GM12878 (cell line): ENCODE measurements around the gene PUDP. TPM values are rescaled to one million over a fixed set of nuclear protein-coding genes. Genes with fewer than 3 reads are reported as not detected.

Source experiments
- ASH2L ChIP-seq: fragments of 300-600, 200-600 bp; sonication (generic); IDR thresholded peaks from 2 replicates; pipeline ENCODE4 v1.6.1; 2017; ENCODE audit warnings: low read depth, mild to moderate bottlenecking, borderline replicate concordance
- BMI1 ChIP-seq: fragments of 450-650 bp; IDR thresholded peaks from 2 replicates; pipeline ENCODE4 v1.6.1; 2016; ENCODE audit warnings: mild to moderate bottlenecking, moderate library complexity, borderline replicate concordance
- CBFB ChIP-seq: IDR thresholded peaks from 2 replicates; pipeline ENCODE4 v1.6.1; 2016; ENCODE audit warnings: antibody characterized with exemption, low read depth
- CUX1 ChIP-seq: IDR thresholded peaks from 2 replicates; pipeline ENCODE4 v1.6.1; 2012; ENCODE audit warnings: improper control_type of control experiment, low read depth, low read length; ENCODE audit not compliant: insufficient replicate concordance
- ELK1 ChIP-seq: IDR thresholded peaks from 2 replicates; pipeline ENCODE4 v1.6.1; 2012; ENCODE audit warnings: low read depth, low read length, improper control_type of control experiment
- ESRRA ChIP-seq: IDR thresholded peaks from 2 replicates; pipeline ENCODE4 v1.6.1; 2012; ENCODE audit warnings: mild to moderate bottlenecking, low read length, improper control_type of control experiment
- GATAD2B ChIP-seq: fragments of 450-650 bp; conservative IDR thresholded peaks from 2 replicates; pipeline ENCODE4 v1.6.1; 2017; ENCODE audit warnings: low read depth, mild to moderate bottlenecking, moderate library complexity
- JUNB ChIP-seq: IDR thresholded peaks from 2 replicates; pipeline ENCODE4 v1.6.1; 2016; ENCODE audit warnings: antibody characterized with exemption, mild to moderate bottlenecking
- KAT2A ChIP-seq: conservative IDR thresholded peaks from 2 replicates; pipeline ENCODE4 v1.6.1; 2011; ENCODE audit warnings: low read depth, low read length; ENCODE audit not compliant: control insufficient read depth
- KDM1A ChIP-seq: fragments of 200-600 bp; sonication (generic); IDR thresholded peaks from 2 replicates; pipeline ENCODE4 v1.6.1; 2016; ENCODE audit warnings: borderline replicate concordance
- NBN ChIP-seq: fragments of 450-650 bp; IDR thresholded peaks from 2 replicates; pipeline ENCODE4 v1.6.1; 2016
- NFYA ChIP-seq: IDR thresholded peaks from 2 replicates; pipeline ENCODE4 v1.6.1; 2011; ENCODE audit warnings: low read depth, mild to moderate bottlenecking, low read length, improper control_type of control experiment, borderline replicate concordance
- NRF1 ChIP-seq: conservative IDR thresholded peaks from 2 replicates; pipeline ENCODE4 v1.6.1; 2011; ENCODE audit warnings: mild to moderate bottlenecking, low read depth, low read length, improper control_type of control experiment
- PML ChIP-seq: IDR thresholded peaks from 2 replicates; pipeline ENCODE4 v1.6.1; 2012; ENCODE audit warnings: low read length, inconsistent platforms
- RB1 ChIP-seq: fragments of 450-650 bp; formaldehyde crosslinking; IDR thresholded peaks from 2 replicates; pipeline ENCODE4 v1.6.1; 2017; ENCODE audit warnings: mild to moderate bottlenecking, borderline replicate concordance
- RELA ChIP-seq: fragments of 450-650 bp; IDR thresholded peaks from 2 replicates; pipeline ENCODE4 v1.8.0; 2014; ENCODE audit warnings: borderline replicate concordance; ENCODE audit not compliant: partially characterized antibody
- SMAD5 ChIP-seq: IDR thresholded peaks from 2 replicates; pipeline ENCODE4 v1.6.1; 2016; ENCODE audit warnings: antibody characterized with exemption, low read depth
- SREBF1 ChIP-seq: IDR thresholded peaks from 2 replicates; pipeline ENCODE4 v1.6.1; 2012; ENCODE audit warnings: mild to moderate bottlenecking, low read length
- STAT3 ChIP-seq: IDR thresholded peaks from 2 replicates; pipeline ENCODE4 v1.6.1; 2011; ENCODE audit warnings: low read depth, low read length, improper control_type of control experiment
- TCF12 ChIP-seq: IDR thresholded peaks from 2 replicates; pipeline ENCODE4 v1.6.1; 2011; ENCODE audit warnings: low read depth, mild to moderate bottlenecking, low read length
- ZBTB40 ChIP-seq: fragments of 450-650 bp; IDR thresholded peaks from 2 replicates; pipeline ENCODE4 v1.6.1; 2016; ENCODE audit warnings: mild to moderate bottlenecking, moderate library complexity, borderline replicate concordance
- ZZZ3 ChIP-seq: IDR thresholded peaks from 2 replicates; pipeline ENCODE4 v1.6.1; 2011; ENCODE audit warnings: low read depth; ENCODE audit not compliant: control insufficient read depth, insufficient read length
- polyA plus RNA-seq, 11 experiments: library from polyadenylated mRNA; depleted of rRNA in 4 of 11; unstranded in 6 of 11; stranded (reverse) in 5 of 11; fragments of >200 nt; fragmentation: Nextera tagmentation in 4 of 11; fragmentation: Illumina TruSeq in 1 of 11; extraction: Ambion mirVana in 4 of 11; extraction: Trizol in 1 of 11; gene quantifications; 1 replicate in 1 of 11; 2 replicates in 10 of 11; pipeline versions ENCODE4 v1.2.1 to v1.2.3, GENCODE V29; 2011 to 2016; ENCODE audit warnings: inconsistent platforms in 2 of 11, missing spikeins in 2 of 11, low read depth in 1 of 11
- total RNA-seq, 4 experiments: library from RNA; depleted of rRNA in 3 of 4; stranded (reverse); fragments of >200 nt in 3 of 4; fragmentation: Illumina TruSeq in 1 of 4; extraction: Trizol in 1 of 4; gene quantifications; 2 replicates each; pipeline versions ENCODE4 v1.2.1 to v1.2.3, GENCODE V29; 2013 to 2021

PUDP gene
- total and polyA plus RNA-seq, 10 of the 15 experiments (the other 5 are each of a cell fraction or from before 2014, with no cell fraction given) = 30.8 to 83.5 (median 61.7) TPM

- TF ChIP-seq CUX1 = no peak
- TF ChIP-seq SMAD5 = 0 out of 2 replicates have a peak, but pooled peaks have one; percentile 9
- TF ChIP-seq CBFB = no peak
- TF ChIP-seq PML = 0 out of 2 replicates have a peak, but pooled peaks have one; percentile 40
- no peak for TF ChIP-seq SREBF1
- no peak for TF ChIP-seq KDM1A
- no peak for TF ChIP-seq ASH2L
- no peak for TF ChIP-seq ZZZ3
- TF ChIP-seq KAT2A = no peak
- 0 out of 2 replicates have a peak, but pooled peaks have one; percentile 74 for TF ChIP-seq ESRRA
- TF ChIP-seq RB1 = no peak
- peak; percentile 39; the same call in 1 of the 2 replicates for TF ChIP-seq NBN
- no peak for TF ChIP-seq ELK1
- TF ChIP-seq BMI1 = no peak
- TF ChIP-seq ZBTB40 = no peak
- TF ChIP-seq GATAD2B = no peak
- TF ChIP-seq RELA = no peak
- TF ChIP-seq STAT3 = no peak
- TF ChIP-seq NFYA = no peak
- no peak for TF ChIP-seq JUNB
- TF ChIP-seq NRF1 = no peak
- no peak for TF ChIP-seq TCF12
Measured at GRCh38 chrX:7146703-7147412, 1.1 kb downstream of the PUDP start (continued).
